Natural killer cell treated with Interleukin-12 subunit alpha and Interleukin-12 subunit beta and Interleukin-15 and Interleukin-18, amount 100 ng/mL, for 72 hours (primary cell): ENCODE results near the gene C19orf33. TPM values are rescaled to one million over a fixed set of nuclear protein-coding genes. Genes with fewer than 3 reads are reported as not detected.

Source experiments
- ATAC-seq, 2 donors: fragments of 150-1000 bp; cut with Tn5 transposase in 1 of 2; sonication (Bioruptor Pico), chemical (Tn5 transposase) in 1 of 2; 2 replicates each; pipeline ENCODE4 v1.10.0; 2021
- DNase-seq: peaks from one replicate; pipeline ENCODE4 v3.0.0; 2022; ENCODE audit warnings: low spot score
- H3K27ac Mint-ChIP-seq, 2 donors: 1 replicate in 1 of 2; 2 replicates in 1 of 2; pipeline ENCODE4 v1.8.0; 2022; ENCODE audit warnings: mixed read lengths in 2 of 2, mild to moderate bottlenecking in 1 of 2, moderate library complexity in 1 of 2
- H3K27me3 Mint-ChIP-seq, 2 donors: 1 replicate in 1 of 2; 2 replicates in 1 of 2; pipeline ENCODE4 v1.8.0; 2022; ENCODE audit warnings: mixed read lengths in 2 of 2
- H3K36me3 Mint-ChIP-seq: one replicate; pipeline ENCODE4 v1.8.0; 2022; ENCODE audit warnings: mixed read lengths
- H3K4me1 Mint-ChIP-seq, 2 donors: 1 replicate in 1 of 2; 2 replicates in 1 of 2; pipeline ENCODE4 v1.8.0; 2022; ENCODE audit warnings: low read depth in 2 of 2, mixed read lengths in 2 of 2, mild to moderate bottlenecking in 1 of 2
- H3K4me3 Mint-ChIP-seq: one replicate; pipeline ENCODE4 v1.8.0; 2022; ENCODE audit warnings: mixed read lengths
- H3K9me3 Mint-ChIP-seq: 2 replicates; pipeline ENCODE4 v1.8.0; 2022; ENCODE audit warnings: mixed read lengths
- total RNA-seq, 2 donors: library from RNA; stranded (reverse); gene quantifications; one replicate each; pipeline ENCODE4 v1.2.3, GENCODE V29; 2022

The C19orf33 gene
- total RNA-seq, 2 donors from 2014 or later, result not detected

GRCh38 chr19:38288123-38288855 is 15.8 kb upstream of the C19orf33 start:
- H3K36me3 Mint-ChIP-seq, result no peaks in the 10 kb centered on the region
- H3K4me1 Mint-ChIP-seq, result no peaks in the 10 kb centered on the region
- no peaks in the 10 kb centered on the region for H3K9me3 Mint-ChIP-seq
- H3K4me3 Mint-ChIP-seq, result no peak overlapping the region
- DNase-seq, result no peak
- ATAC-seq, result peak in 1 of 2 donors; percentile 10
- H3K27me3 Mint-ChIP-seq, result no peaks in the 10 kb centered on the region
- no peak overlapping the region for H3K27ac Mint-ChIP-seq

- no peaks in the 10 kb centered on the region for H3K27me3 Mint-ChIP-seq
These were observed 14.1 kb upstream of the C19orf33 start for GRCh38 chr19:38289955-38290354.

GRCh38 chr19:38290631-38291147 is 13.4 kb upstream of the C19orf33 start:
- no peaks in the 10 kb centered on the region for H3K9me3 Mint-ChIP-seq
- H3K36me3 Mint-ChIP-seq, result no peaks in the 10 kb centered on the region
- no peak for DNase-seq

More at GRCh38 chr19:38289955-38290354, 14.1 kb upstream of the C19orf33 start:
- ATAC-seq, result no peak
- H3K9me3 Mint-ChIP-seq, result no peaks in the 10 kb centered on the region
- no peak for DNase-seq
- no peak overlapping the region for H3K27ac Mint-ChIP-seq
- no peaks in the 10 kb centered on the region for H3K36me3 Mint-ChIP-seq
- no peaks in the 10 kb centered on the region for H3K4me1 Mint-ChIP-seq
- no peak overlapping the region for H3K4me3 Mint-ChIP-seq

GRCh38 chr19:38291855-38292254 is 12.2 kb upstream of the C19orf33 start:
- Mint-ChIP-seq H3K27me3 (no peaks in the 10 kb centered on the region), H3K9me3 (no peaks in the 10 kb centered on the region), H3K4me1 (no peaks in the 10 kb centered on the region), H3K27ac (no peak overlapping the region), H3K36me3 (no peaks in the 10 kb centered on the region), H3K4me3 (no peak overlapping the region)
- DNase-seq (no peak), ATAC-seq (no peak)

More at GRCh38 chr19:38290631-38291147, 13.4 kb upstream of the C19orf33 start:
- no peaks in the 10 kb centered on the region for H3K27me3 Mint-ChIP-seq
- H3K27ac Mint-ChIP-seq, result no peak overlapping the region
- ATAC-seq, result no peak
- no peaks in the 10 kb centered on the region for H3K4me1 Mint-ChIP-seq
- no peak overlapping the region for H3K4me3 Mint-ChIP-seq

GRCh38 chr19:38293281-38293680 is 10.8 kb upstream of the C19orf33 start:
- Mint-ChIP-seq H3K36me3 (no peaks in the 10 kb centered on the region), H3K4me1 (no peaks in the 10 kb centered on the region), H3K9me3 (no peaks in the 10 kb centered on the region), H3K4me3 (no peak overlapping the region), H3K27ac (no peak overlapping the region), H3K27me3 (no peaks in the 10 kb centered on the region)
- ATAC-seq (no peak), DNase-seq (no peak)

GRCh38 chr19:38294090-38294489 is 10.0 kb upstream of the C19orf33 start:
- H3K9me3 Mint-ChIP-seq, result no peaks in the 10 kb centered on the region
- H3K27ac Mint-ChIP-seq, result no peak overlapping the region
- ATAC-seq, result no peak
- H3K4me1 Mint-ChIP-seq, result no peaks in the 10 kb centered on the region
- no peak overlapping the region for H3K4me3 Mint-ChIP-seq
- H3K36me3 Mint-ChIP-seq, result no peaks in the 10 kb centered on the region
- H3K27me3 Mint-ChIP-seq, result no peaks in the 10 kb centered on the region
- no peak for DNase-seq

- no peaks in the 10 kb centered on the region for H3K27me3 Mint-ChIP-seq
- H3K4me1 Mint-ChIP-seq, result no peaks in the 10 kb centered on the region
- no peak overlapping the region for H3K27ac Mint-ChIP-seq
- H3K4me3 Mint-ChIP-seq, result no peak overlapping the region
- no peaks in the 10 kb centered on the region for H3K36me3 Mint-ChIP-seq
- ATAC-seq (no peak), DNase-seq (no peak)
- no peaks in the 10 kb centered on the region for H3K9me3 Mint-ChIP-seq
These were observed 5.0 kb upstream of the C19orf33 start for GRCh38 chr19:38298821-38299680.

GRCh38 chr19:38304352-38304865 is 358 bp downstream of the C19orf33 start:
- H3K36me3 Mint-ChIP-seq, result no peaks in the 10 kb centered on the region
- no peaks in the 10 kb centered on the region for H3K27me3 Mint-ChIP-seq
- H3K9me3 Mint-ChIP-seq, result no peaks in the 10 kb centered on the region
- no peak for ATAC-seq
- H3K4me1 Mint-ChIP-seq, result peaks cover 0 to 3% of the 10 kb centered on the region in 2 donors
- no peak for DNase-seq
- no peak overlapping the region for H3K4me3 Mint-ChIP-seq
- no peak overlapping the region for H3K27ac Mint-ChIP-seq

GRCh38 chr19:38304866-38305429 is 897 bp downstream of the C19orf33 start:
- Mint-ChIP-seq H3K9me3 (no peaks in the 10 kb centered on the region), H3K4me1 (peaks cover 0 to 3% of the 10 kb centered on the region in 2 donors), H3K4me3 (no peak overlapping the region), H3K27me3 (no peaks in the 10 kb centered on the region), H3K27ac (no peak overlapping the region), H3K36me3 (no peaks in the 10 kb centered on the region)
- ATAC-seq, result no peak
- DNase-seq, result no peak

- Mint-ChIP-seq H3K4me3 (no peak overlapping the region), H3K27ac (no peak overlapping the region), H3K27me3 (no peaks in the 10 kb centered on the region), H3K36me3 (no peaks in the 10 kb centered on the region), H3K4me1 (peaks cover 6 to 7% of the 10 kb centered on the region in 2 donors), H3K9me3 (no peaks in the 10 kb centered on the region)
- no peak for ATAC-seq
- DNase-seq, result no peak
These were observed 2.2 kb downstream of the C19orf33 start for GRCh38 chr19:38306236-38306635.

GRCh38 chr19:38307076-38307475 is 3.0 kb downstream of the C19orf33 start:
- no peak for DNase-seq
- Mint-ChIP-seq H3K4me3 (no peak overlapping the region), H3K9me3 (no peaks in the 10 kb centered on the region), H3K27me3 (no peaks in the 10 kb centered on the region), H3K4me1 (peaks cover 6 to 7% of the 10 kb centered on the region in 2 donors), H3K36me3 (no peaks in the 10 kb centered on the region), H3K27ac (no peak overlapping the region)
- ATAC-seq, result no peak

- DNase-seq (no peak), ATAC-seq (no peak)
- H3K4me3 Mint-ChIP-seq, result no peak overlapping the region
- H3K4me1 Mint-ChIP-seq, result peaks cover 6 to 7% of the 10 kb centered on the region in 2 donors
- no peaks in the 10 kb centered on the region for H3K27me3 Mint-ChIP-seq
- H3K9me3 Mint-ChIP-seq, result no peaks in the 10 kb centered on the region
- no peak overlapping the region for H3K27ac Mint-ChIP-seq
- H3K36me3 Mint-ChIP-seq, result no peaks in the 10 kb centered on the region
These were observed 3.5 kb downstream of the C19orf33 start for GRCh38 chr19:38307597-38307996.

- no peak overlapping the region for H3K27ac Mint-ChIP-seq
- no peak overlapping the region for H3K4me3 Mint-ChIP-seq
- H3K27me3 Mint-ChIP-seq, result no peaks in the 10 kb centered on the region
- H3K9me3 Mint-ChIP-seq, result no peaks in the 10 kb centered on the region
- peaks cover 6 to 7% of the 10 kb centered on the region in 2 donors for H3K4me1 Mint-ChIP-seq
- DNase-seq (no peak), ATAC-seq (no peak)
- no peaks in the 10 kb centered on the region for H3K36me3 Mint-ChIP-seq
These were observed 4.1 kb downstream of the C19orf33 start for GRCh38 chr19:38308006-38308766.
